ENCODE measurements around the gene TMEM14B.

DNA sequence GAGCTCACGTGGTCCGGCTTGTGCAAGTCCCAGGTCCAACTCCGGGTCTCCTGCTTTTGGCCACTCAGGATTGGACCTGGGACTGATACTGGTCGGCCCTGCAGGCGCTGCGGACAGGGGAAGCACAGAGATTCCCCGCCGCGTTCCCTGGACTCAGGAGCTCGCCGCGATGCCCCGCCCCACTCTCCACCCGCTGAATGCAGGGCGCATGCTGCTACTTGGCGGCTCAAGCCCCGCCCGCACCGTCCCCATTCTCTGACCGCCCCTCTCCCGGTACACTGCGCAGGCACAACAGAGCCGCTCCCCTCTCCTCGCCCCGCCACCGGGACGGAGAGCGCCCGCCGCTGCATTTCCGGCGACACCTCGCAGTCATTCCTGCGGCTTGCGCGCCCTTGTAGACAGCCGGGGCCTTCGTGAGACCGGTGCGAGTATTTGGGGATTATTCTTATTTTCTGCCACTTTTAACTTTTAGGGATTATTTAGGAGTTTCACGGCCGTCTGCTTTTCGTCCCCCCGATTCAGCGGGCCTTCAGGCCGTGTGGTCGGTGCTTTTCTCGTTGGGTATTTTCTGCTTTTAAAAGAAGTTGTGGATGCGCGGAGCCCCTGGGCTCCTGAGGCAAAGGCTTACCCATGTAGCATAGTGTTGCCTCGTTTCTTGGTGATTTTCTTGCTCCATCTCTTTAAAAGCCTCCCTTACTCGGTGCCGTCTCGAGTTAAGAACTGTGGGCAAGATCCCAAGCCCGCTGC, 24.6 kb upstream of the TMEM14B start, which contains the start of gene TMEM14C:
- TF ChIP-seq, protein P1, sequence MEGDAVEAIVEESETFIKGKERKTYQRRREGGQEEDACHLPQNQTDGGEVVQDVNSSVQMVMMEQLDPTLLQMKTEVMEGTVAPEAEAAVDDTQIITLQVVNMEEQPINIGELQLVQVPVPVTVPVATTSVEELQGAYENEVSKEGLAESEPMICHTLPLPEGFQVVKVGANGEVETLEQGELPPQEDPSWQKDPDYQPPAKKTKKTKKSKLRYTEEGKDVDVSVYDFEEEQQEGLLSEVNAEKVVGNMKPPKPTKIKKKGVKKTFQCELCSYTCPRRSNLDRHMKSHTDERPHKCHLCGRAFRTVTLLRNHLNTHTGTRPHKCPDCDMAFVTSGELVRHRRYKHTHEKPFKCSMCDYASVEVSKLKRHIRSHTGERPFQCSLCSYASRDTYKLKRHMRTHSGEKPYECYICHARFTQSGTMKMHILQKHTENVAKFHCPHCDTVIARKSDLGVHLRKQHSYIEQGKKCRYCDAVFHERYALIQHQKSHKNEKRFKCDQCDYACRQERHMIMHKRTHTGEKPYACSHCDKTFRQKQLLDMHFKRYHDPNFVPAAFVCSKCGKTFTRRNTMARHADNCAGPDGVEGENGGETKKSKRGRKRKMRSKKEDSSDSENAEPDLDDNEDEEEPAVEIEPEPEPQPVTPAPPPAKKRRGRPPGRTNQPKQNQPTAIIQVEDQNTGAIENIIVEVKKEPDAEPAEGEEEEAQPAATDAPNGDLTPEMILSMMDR (IDR thresholded peaks at IDR 0.05 in 2 of 3, conservative IDR thresholded peaks at IDR 0.05 in 1 of 3; ENCODE audit: insufficient read depth in 2 of 3, low read depth in 1 of 3, low read length in 3 of 3) = no peak
- no peak for TF ChIP-seq CBX2 (IDR thresholded peaks at IDR 0.05; ENCODE audit: insufficient read depth, low read length, poor library complexity, severe bottlenecking)
- no peak for TF ChIP-seq RBM14 (IDR thresholded peaks at IDR 0.05; ENCODE audit: borderline replicate concordance, insufficient read depth, low read depth, low read length)
- peak; percentile 86 for TF ChIP-seq POLR2AphosphoS5 (IDR thresholded peaks at IDR 0.05; ENCODE audit: control insufficient read depth, insufficient read depth, low read depth, low read length)
- TF ChIP-seq ZNF274 (IDR thresholded peaks at IDR 0.05; ENCODE audit: borderline replicate concordance, low read depth, low read length) = no peak
- TF ChIP-seq, protein P2, sequence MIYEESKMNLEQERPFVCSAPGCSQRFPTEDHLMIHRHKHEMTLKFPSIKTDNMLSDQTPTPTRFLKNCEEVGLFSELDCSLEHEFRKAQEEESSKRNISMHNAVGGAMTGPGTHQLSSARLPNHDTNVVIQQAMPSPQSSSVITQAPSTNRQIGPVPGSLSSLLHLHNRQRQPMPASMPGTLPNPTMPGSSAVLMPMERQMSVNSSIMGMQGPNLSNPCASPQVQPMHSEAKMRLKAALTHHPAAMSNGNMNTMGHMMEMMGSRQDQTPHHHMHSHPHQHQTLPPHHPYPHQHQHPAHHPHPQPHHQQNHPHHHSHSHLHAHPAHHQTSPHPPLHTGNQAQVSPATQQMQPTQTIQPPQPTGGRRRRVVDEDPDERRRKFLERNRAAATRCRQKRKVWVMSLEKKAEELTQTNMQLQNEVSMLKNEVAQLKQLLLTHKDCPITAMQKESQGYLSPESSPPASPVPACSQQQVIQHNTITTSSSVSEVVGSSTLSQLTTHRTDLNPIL (CRISPR knock-in tag; IDR thresholded peaks at IDR 0.05) = no peak
- TF ChIP-seq EZH2 (IDR thresholded peaks at IDR 0.05; ENCODE audit: borderline replicate concordance, low read depth, low read length) = no peak
- no peak for TF ChIP-seq EGR1 (conservative IDR thresholded peaks at IDR 0.05)
- TF ChIP-seq ZNF140 (CRISPR knock-in tag; IDR thresholded peaks at IDR 0.05) = no peak
- no peak for TF ChIP-seq SMAD3 (CRISPR knock-in tag; conservative IDR thresholded peaks at IDR 0.05)
- no peak; the same call in none of the 2 replicates for TF ChIP-seq MIER1 (IDR thresholded peaks at IDR 0.05; ENCODE audit: low read depth)
- no peak for TF ChIP-seq WHSC1 (IDR thresholded peaks at IDR 0.05; ENCODE audit: low read length)
